HUES6 (cell line): ENCODE data around the gene NIT1.
A peak's percentile ranks its signal among the peaks of the same experiment; 100 is the strongest.

Source experiments
- H3K27ac ChIP-seq: 2 replicates; pipeline ENCODE4 v1.7.0; 2013; ENCODE audit warnings: low read depth, mild to moderate bottlenecking, low read length, inconsistent platforms
- H3K27me3 ChIP-seq: 2 replicates; pipeline ENCODE4 v1.6.1; 2013; ENCODE audit warnings: low read length; ENCODE audit not compliant: control insufficient read depth, insufficient read depth
- H3K36me3 ChIP-seq: 2 replicates; pipeline ENCODE4 v1.6.1; 2013; ENCODE audit warnings: low read length; ENCODE audit not compliant: control insufficient read depth, insufficient read depth
- H3K4me1 ChIP-seq: 2 replicates; pipeline ENCODE4 v1.6.1; 2013; ENCODE audit warnings: low read length; ENCODE audit not compliant: control insufficient read depth, insufficient read depth
- H3K4me3 ChIP-seq: 2 replicates; pipeline ENCODE4 v1.5.1; 2013; ENCODE audit warnings: low read depth, low read length
- H3K9ac ChIP-seq: one replicate; pipeline ENCODE4 v1.6.1; 2013; ENCODE audit warnings: mild to moderate bottlenecking, low read length
- H3K9me3 ChIP-seq: 2 replicates; pipeline ENCODE4 v1.6.1; 2013; ENCODE audit warnings: low read depth, low read length; ENCODE audit not compliant: control insufficient read depth, insufficient read depth

NIT1 gene

DNA sequence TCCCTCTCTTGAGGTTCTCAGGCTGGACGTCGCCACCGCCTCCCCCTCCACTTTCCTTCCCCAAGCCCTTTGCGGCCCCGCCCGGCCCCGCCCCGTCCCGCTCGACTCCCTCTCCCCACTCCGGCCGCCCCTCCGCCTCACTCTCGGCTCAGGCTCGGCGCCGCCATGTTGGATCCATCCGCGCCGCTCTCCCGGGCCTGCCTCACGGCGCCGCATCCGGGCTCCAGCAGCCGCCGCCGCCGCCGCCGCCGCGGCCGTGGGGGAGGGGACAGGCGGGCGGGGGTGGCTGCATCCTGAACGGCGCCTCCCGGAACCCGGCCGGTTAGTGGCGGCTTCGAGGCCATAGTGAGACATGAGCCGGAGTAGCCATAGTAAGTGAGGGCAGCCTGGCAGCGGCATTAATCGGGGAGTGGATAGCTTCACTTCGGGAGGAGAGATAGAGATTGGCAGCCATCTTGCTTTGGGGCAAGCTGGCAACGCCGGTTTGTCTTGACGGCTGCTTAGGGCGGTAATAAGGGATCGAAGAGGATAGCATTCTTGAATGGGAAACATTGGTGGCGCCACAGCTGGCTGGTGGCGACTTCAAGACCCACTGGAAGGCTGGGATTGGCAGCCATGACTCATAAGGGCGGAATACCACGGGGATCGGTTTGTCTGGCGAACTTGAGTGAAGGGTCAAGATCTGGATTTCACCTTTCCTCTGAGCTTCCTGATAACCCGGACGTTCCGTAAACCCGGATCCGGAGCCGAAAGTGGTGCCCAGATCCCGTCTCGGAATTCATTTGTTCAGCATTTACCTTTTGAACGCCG lies 14.7 kb downstream of the NIT1 start, which contains the start of gene DEDD:
TSS of gene DEDD (minus strand) at position 258 of the 810 bp plus-strand sequence. CDS start 8,205 bp downstream, outside the sequence.
- Histone ChIP-seq H3K4me3 (peak within 1 kb of the TSS; percentile 92), H3K27me3 (no peaks in the 10 kb centered on the region), H3K9ac (peak within 1 kb of the TSS; percentile 90), H3K4me1 (0 out of 2 replicates have a peak, but pooled peaks cover 7% of the 10 kb centered on the region), H3K27ac (peak within 1 kb of the TSS; percentile 89), H3K9me3 (no peaks in the 10 kb centered on the region), H3K36me3 (peaks cover 27% of the 10 kb centered on the region)

DNA sequence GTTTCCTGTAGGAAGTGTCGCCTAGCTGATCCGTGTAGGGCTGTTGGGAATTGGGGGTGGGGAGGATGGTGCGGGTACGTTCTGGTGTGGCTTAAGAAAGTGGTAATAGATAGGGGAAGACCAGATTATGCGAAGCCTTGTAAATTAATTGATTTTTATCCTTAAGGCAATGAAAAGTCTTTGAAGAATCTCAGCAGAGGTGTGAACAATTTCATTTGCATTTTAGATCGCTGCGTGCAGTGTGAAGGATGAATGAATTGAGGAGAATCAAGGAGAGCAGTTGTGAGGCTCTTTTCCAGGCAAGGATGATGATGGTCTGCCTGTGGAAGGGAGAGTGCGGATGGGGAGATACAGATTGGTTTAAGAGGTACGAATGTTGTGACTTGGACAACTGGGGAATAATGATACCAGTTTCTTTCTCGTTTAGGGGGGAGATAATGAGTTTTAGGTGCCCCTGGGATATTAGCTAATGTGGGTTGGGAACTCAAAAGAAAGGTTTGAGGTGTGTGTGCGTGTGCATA lies 15.4 kb downstream of the NIT1 start:
- peak overlapping the region; percentile 89 for H3K27ac ChIP-seq
- no peaks in the 10 kb centered on the region for H3K27me3 ChIP-seq
- H3K4me1 ChIP-seq = 0 out of 2 replicates have a peak, but pooled peaks cover 7% of the 10 kb centered on the region
- peak overlapping the region; percentile 92 for H3K4me3 ChIP-seq
- no peaks in the 10 kb centered on the region for H3K9me3 ChIP-seq
- H3K9ac ChIP-seq = peak overlapping the region; percentile 90
- H3K36me3 ChIP-seq = peaks cover 20% of the 10 kb centered on the region

- no peaks in the 10 kb centered on the region for H3K36me3 ChIP-seq
- H3K9ac ChIP-seq = no peak overlapping the region
- H3K27ac ChIP-seq = no peak overlapping the region
- no peak overlapping the region for H3K4me3 ChIP-seq
- no peaks in the 10 kb centered on the region for H3K9me3 ChIP-seq
- H3K27me3 ChIP-seq = no peaks in the 10 kb centered on the region
- H3K4me1 ChIP-seq = no peaks in the 10 kb centered on the region
These were observed 20.0 kb downstream of the NIT1 start for GRCh38 chr1:161137881-161138280.

- Histone ChIP-seq H3K36me3 (no peaks in the 10 kb centered on the region), H3K4me1 (no peaks in the 10 kb centered on the region), H3K9me3 (no peaks in the 10 kb centered on the region), H3K4me3 (no peak overlapping the region), H3K27me3 (no peaks in the 10 kb centered on the region), H3K27ac (no peak overlapping the region), H3K9ac (no peak overlapping the region)
These were observed 20.5 kb downstream of the NIT1 start for GRCh38 chr1:161138431-161138830.

- Histone ChIP-seq H3K4me3 (no peak overlapping the region), H3K4me1 (no peaks in the 10 kb centered on the region), H3K9me3 (no peaks in the 10 kb centered on the region), H3K27ac (no peak overlapping the region), H3K36me3 (no peaks in the 10 kb centered on the region), H3K9ac (no peak overlapping the region), H3K27me3 (no peaks in the 10 kb centered on the region)
These were observed 21.9 kb downstream of the NIT1 start for GRCh38 chr1:161139766-161140165.

DNA sequence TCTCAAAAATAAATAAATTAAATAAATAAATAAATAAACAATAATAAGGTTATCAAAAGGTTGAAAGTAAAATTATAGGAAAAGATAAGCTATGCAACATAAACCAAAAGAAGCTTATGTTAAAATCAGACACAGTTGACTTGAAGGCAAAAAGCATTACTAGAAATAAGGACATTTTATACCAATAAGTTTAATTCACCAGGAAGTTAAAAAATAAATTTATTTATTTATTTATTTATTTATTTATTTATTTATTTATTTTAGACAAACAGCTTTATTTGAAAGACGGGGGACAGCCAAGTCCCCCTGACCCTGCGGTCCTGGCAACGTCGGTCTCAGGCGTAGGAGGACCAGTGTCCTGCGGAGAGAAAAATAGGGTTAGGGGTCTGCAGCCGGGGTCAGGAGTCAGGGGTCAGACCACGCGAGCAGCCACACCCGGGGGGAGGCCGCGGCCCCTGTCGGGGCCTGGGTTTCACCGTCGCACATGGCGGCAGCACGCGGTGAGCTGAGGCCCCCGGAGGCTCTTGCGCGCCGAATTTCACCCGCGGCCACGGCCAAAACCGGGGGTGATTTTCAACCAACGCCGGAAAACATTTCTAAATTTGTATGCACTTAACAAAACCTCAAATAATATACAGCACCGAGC lies 23.0 kb downstream of the NIT1 start:
- Histone ChIP-seq H3K9me3 (no peaks in the 10 kb centered on the region), H3K36me3 (no peaks in the 10 kb centered on the region), H3K27ac (no peak overlapping the region), H3K9ac (no peak overlapping the region), H3K27me3 (no peaks in the 10 kb centered on the region), H3K4me3 (no peak overlapping the region), H3K4me1 (no peaks in the 10 kb centered on the region)

GRCh38 chr1:161145832-161146231 lies 27.9 kb downstream of the NIT1 start:
- H3K4me3 ChIP-seq = no peak overlapping the region
- H3K36me3 ChIP-seq = no peaks in the 10 kb centered on the region
- H3K9me3 ChIP-seq = no peaks in the 10 kb centered on the region
- no peaks in the 10 kb centered on the region for H3K27me3 ChIP-seq
- H3K9ac ChIP-seq = no peak overlapping the region
- no peak overlapping the region for H3K27ac ChIP-seq
- no peaks in the 10 kb centered on the region for H3K4me1 ChIP-seq

- Histone ChIP-seq H3K4me1 (no peaks in the 10 kb centered on the region), H3K36me3 (peaks cover 8% of the 10 kb centered on the region), H3K9me3 (no peaks in the 10 kb centered on the region), H3K9ac (no peak overlapping the region), H3K4me3 (peak overlapping the region; percentile 81), H3K27ac (no peak overlapping the region), H3K27me3 (no peaks in the 10 kb centered on the region)
These were observed 35.3 kb downstream of the NIT1 start for GRCh38 chr1:161153176-161153575.

DNA sequence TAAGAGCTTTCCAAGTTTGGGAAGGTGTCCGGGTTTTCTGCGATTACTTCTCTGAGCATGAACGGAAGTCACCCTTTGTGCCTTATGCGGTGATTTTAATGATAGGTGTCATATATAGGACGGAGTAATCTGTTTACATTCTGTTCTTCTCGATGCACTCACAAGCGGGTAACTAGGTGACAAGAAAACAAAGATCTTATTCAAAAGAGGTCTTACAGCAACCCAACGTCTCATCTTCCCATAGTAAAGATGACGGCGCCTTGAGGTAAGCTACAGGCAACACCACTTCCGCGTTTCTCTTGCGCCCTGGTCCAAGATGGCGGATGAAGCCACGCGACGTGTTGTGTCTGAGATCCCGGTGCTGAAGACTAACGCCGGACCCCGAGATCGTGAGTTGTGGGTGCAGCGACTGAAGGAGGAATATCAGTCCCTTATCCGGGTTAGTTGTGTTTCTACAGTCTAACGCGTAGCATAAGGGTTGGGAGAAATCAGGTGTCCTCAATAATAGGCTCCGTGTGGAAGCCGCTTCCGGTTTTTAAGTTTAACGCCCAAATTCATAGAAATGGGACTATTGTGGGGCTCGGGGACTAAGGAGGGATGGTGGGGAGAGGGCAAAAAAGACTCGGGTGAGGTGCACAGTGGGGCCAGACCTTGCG lies 35.9 kb downstream of the NIT1 start, which contains the start of gene UFC1:
TSS of gene UFC1 (plus strand) at position 297 of the 656 bp plus-strand sequence. CDS start at position 317, 20 bp downstream.
- peaks cover 12% of the 10 kb centered on the region for H3K36me3 ChIP-seq
- no peaks in the 10 kb centered on the region for H3K27me3 ChIP-seq
- peak within 1 kb of the TSS; percentile 89 for H3K9ac ChIP-seq
- H3K4me3 ChIP-seq = peak within 1 kb of the TSS; percentile 81
- H3K9me3 ChIP-seq = no peaks in the 10 kb centered on the region
- H3K4me1 ChIP-seq = no peaks in the 10 kb centered on the region
- peak within 1 kb of the TSS; percentile 85 for H3K27ac ChIP-seq

DNA sequence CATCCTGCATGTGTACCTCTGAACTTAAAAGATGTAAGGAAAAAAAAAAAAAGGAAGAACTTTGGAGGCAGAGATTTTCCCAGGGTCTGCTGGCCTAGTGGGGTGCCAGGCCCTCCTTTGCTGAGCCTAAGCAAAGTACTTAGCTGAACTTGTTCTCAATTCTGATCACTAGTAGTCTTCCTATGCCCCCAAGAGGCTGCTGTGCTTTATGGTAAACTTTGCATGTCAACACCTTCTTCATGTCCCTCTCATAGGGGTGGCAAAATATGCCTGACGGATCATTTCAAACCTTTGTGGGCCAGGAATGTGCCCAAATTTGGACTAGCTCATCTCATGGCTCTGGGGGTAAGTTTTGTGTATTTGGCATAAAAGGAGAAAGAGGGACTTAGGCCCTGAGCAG lies 40.0 kb downstream of the NIT1 start:
- Histone ChIP-seq H3K9me3 (no peaks in the 10 kb centered on the region), H3K27ac (no peak overlapping the region), H3K9ac (no peak overlapping the region), H3K36me3 (peaks cover 32% of the 10 kb centered on the region), H3K4me1 (no peaks in the 10 kb centered on the region), H3K4me3 (no peak overlapping the region), H3K27me3 (no peaks in the 10 kb centered on the region)
